ENCODE results near the gene SLC17A4.

DNA sequence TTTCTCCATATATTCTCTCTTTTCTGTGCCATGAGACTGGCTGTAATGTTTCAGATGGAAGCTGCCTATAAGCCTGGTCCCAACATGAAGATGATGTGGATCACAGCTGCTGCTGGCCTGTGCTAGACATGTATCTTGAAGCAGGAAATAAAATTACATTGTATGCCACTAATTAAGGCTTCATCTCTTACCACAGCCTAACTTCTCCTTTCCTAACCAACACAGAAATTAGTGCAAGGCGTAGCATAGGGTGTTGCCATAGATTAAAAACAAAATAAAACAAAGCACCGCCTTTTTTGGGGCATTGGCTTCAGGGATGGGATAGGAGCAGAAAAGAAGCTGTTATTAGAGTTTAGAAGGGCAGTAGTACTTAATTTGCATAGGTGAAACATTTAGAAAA, 4.7 kb upstream of the SLC17A4 start:
- TF ChIP-seq, protein P1, sequence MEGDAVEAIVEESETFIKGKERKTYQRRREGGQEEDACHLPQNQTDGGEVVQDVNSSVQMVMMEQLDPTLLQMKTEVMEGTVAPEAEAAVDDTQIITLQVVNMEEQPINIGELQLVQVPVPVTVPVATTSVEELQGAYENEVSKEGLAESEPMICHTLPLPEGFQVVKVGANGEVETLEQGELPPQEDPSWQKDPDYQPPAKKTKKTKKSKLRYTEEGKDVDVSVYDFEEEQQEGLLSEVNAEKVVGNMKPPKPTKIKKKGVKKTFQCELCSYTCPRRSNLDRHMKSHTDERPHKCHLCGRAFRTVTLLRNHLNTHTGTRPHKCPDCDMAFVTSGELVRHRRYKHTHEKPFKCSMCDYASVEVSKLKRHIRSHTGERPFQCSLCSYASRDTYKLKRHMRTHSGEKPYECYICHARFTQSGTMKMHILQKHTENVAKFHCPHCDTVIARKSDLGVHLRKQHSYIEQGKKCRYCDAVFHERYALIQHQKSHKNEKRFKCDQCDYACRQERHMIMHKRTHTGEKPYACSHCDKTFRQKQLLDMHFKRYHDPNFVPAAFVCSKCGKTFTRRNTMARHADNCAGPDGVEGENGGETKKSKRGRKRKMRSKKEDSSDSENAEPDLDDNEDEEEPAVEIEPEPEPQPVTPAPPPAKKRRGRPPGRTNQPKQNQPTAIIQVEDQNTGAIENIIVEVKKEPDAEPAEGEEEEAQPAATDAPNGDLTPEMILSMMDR (IDR thresholded peaks at IDR 0.05), result no peak
- no peak for TF ChIP-seq POLR2A (IDR thresholded peaks at IDR 0.05)

All from stomach (tissue), 4 donors.